HL-60 (cell line): ENCODE measurements around the gene FBXO36.

Source experiments
- DNase-seq, 2 experiments: peaks; one replicate each; pipeline ENCODE4 v3.0.0-alpha.2; 2010 to 2020; ENCODE audit warnings: low read depth in 1 of 2, low spot score in 1 of 2
- H3K27ac ChIP-seq: fragments of 250-450 bp; sonication (Bioruptor Pico); replicated peaks from 2 replicates; pipeline ENCODE4 v1.5.1; 2020; ENCODE audit warnings: mild to moderate bottlenecking, moderate library complexity
- H3K27me3 ChIP-seq: fragments of 250-450 bp; sonication (Bioruptor Pico); 2 replicates; pipeline ENCODE4 v1.5.1; 2021; ENCODE audit warnings: mild to moderate bottlenecking, moderate library complexity; ENCODE audit not compliant: insufficient read depth, poor library complexity, severe bottlenecking
- H3K4me3 ChIP-seq: replicated peaks from 2 replicates; pipeline ENCODE4 v1.5.1; 2011; ENCODE audit warnings: mild to moderate bottlenecking, control low read depth, low read length; ENCODE audit not compliant: insufficient read depth
- CTCF ChIP-seq: IDR thresholded peaks from one replicate; pipeline ENCODE4 v1.5.1; 2011; ENCODE audit warnings: low read length, control low read depth, inconsistent platforms; ENCODE audit not compliant: insufficient read depth
- GABPA ChIP-seq: IDR thresholded peaks from 2 replicates; pipeline ENCODE4 v1.6.1; 2012; ENCODE audit warnings: low read depth
- POLR2AphosphoS5 ChIP-seq: IDR thresholded peaks from 2 replicates; pipeline ENCODE4 v1.6.1; 2012; ENCODE audit warnings: low read depth
- SPI1 ChIP-seq: IDR thresholded peaks from 2 replicates; pipeline ENCODE4 v1.6.1; 2012; ENCODE audit warnings: low read depth, mild to moderate bottlenecking, borderline replicate concordance
- TF ChIP-seq, protein P1 (sequence below): IDR thresholded peaks from 2 replicates; pipeline ENCODE4 v1.6.1; 2012; ENCODE audit warnings: low read depth; ENCODE audit not compliant: insufficient replicate concordance

FBXO36 gene

DNA sequence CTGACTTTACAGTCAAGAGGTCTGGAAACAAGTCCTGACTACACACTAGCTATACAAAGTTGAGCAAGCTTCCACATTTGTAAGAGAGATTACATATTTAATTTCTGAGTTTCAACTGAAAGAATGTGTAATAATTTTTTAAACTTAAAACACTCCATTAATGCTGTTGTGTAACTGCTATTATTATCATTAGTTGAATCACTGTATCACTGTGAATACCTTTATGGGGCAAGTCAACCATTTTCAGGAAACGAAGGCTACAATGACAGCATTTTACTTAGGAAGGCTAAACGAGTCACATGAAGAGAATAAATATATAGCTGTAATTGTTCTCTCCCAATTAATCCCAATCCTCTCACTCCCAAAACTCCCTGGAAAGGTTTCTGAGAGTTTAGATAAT, 46.8 kb upstream of the FBXO36 start:
- Histone ChIP-seq H3K27ac (no peak overlapping the region), H3K4me3 (no peak overlapping the region), H3K27me3 (no peaks in the 10 kb centered on the region)
- no peak for DNase-seq
- no peak for TF ChIP-seq SPI1

DNA sequence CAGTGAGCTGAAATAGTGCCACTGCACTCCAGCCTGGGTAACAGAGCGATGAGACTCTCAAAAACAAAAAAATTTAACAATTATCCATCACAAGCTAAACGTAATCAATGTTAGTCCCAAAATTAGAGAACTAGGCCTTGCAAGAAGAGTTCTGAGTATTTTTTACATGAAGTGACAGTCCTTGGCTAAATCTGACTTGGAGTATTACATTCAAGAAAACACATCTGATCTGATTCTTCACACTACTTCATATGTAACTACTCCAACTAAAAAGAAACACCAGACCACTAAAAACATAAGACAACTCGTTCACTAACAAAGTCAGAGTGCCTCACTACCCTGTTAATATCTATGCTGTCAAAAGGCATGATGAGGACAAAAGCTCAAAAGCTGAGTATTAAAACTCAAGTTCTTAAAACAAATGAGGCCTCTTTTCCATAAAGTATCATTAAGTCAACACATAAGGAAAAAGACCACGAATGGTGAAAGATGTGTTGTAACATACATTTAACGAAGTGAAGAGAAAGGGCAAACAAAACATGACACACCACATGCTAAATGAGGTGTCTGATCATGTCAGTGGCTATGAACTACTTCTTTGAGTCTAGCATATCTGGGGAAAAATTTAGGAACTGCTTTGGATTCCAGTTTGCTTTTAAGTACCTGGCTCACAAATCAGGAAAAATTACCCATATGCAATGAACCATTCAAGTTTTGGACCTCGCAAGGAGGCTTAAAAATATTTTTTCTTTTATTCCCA, 42.9 kb upstream of the FBXO36 start:
- DNase-seq, result no peak
- Histone ChIP-seq H3K4me3 (no peak overlapping the region), H3K27ac (no peak overlapping the region), H3K27me3 (no peaks in the 10 kb centered on the region)
- TF ChIP-seq SPI1 (no peak), CTCF (no peak), GABPA (no peak), POLR2AphosphoS5 (no peak)
- TF ChIP-seq, protein P1, sequence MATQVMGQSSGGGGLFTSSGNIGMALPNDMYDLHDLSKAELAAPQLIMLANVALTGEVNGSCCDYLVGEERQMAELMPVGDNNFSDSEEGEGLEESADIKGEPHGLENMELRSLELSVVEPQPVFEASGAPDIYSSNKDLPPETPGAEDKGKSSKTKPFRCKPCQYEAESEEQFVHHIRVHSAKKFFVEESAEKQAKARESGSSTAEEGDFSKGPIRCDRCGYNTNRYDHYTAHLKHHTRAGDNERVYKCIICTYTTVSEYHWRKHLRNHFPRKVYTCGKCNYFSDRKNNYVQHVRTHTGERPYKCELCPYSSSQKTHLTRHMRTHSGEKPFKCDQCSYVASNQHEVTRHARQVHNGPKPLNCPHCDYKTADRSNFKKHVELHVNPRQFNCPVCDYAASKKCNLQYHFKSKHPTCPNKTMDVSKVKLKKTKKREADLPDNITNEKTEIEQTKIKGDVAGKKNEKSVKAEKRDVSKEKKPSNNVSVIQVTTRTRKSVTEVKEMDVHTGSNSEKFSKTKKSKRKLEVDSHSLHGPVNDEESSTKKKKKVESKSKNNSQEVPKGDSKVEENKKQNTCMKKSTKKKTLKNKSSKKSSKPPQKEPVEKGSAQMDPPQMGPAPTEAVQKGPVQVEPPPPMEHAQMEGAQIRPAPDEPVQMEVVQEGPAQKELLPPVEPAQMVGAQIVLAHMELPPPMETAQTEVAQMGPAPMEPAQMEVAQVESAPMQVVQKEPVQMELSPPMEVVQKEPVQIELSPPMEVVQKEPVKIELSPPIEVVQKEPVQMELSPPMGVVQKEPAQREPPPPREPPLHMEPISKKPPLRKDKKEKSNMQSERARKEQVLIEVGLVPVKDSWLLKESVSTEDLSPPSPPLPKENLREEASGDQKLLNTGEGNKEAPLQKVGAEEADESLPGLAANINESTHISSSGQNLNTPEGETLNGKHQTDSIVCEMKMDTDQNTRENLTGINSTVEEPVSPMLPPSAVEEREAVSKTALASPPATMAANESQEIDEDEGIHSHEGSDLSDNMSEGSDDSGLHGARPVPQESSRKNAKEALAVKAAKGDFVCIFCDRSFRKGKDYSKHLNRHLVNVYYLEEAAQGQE, result no peak

GRCh38 chr2:229880892-229881586, 41.3 kb upstream of the FBXO36 start:
- Histone ChIP-seq H3K4me3 (no peak overlapping the region), H3K27ac (no peak overlapping the region), H3K27me3 (no peaks in the 10 kb centered on the region)
- DNase-seq, result no peak
- TF ChIP-seq, protein P1, result no peak
- TF ChIP-seq CTCF (no peak), GABPA (no peak), SPI1 (no peak), POLR2AphosphoS5 (no peak)

DNA sequence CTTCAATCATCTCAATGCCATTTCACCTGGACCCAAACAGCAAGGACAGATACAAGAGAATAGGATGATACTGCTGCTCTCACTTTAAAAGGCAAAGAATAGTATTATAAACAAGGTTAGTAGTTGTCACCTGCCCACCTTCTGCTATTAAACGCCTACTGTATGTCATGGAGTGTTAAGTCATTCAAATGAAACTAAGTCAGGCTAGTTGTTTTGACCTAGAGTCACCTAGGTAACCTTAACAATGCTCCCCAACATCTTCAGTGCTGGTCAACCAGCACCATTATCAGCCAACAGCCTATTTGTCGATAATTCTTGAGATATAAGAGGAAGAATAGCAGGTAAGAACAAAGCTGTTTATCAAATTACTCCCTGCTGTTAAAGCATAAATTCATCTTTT, 39.7 kb upstream of the FBXO36 start:
- TF ChIP-seq POLR2AphosphoS5 (no peak), GABPA (no peak), CTCF (no peak), SPI1 (no peak)
- TF ChIP-seq, protein P1, result no peak
- H3K4me3 ChIP-seq, result no peak overlapping the region
- H3K27me3 ChIP-seq, result no peaks in the 10 kb centered on the region
- DNase-seq, result no peak
- H3K27ac ChIP-seq, result no peak overlapping the region
